Hippocampal formation (tissue), 2 donors: ENCODE data around the gene PER2.
A peak's percentile ranks its signal among the peaks of the same experiment; 100 is the strongest.

ENCODE experiments used
- DNase-seq, 2 donors: peaks; one replicate each; lab custom pipeline; 2025; lab: John Stamatoyannopoulos, UW

Gene PER2

DNA sequence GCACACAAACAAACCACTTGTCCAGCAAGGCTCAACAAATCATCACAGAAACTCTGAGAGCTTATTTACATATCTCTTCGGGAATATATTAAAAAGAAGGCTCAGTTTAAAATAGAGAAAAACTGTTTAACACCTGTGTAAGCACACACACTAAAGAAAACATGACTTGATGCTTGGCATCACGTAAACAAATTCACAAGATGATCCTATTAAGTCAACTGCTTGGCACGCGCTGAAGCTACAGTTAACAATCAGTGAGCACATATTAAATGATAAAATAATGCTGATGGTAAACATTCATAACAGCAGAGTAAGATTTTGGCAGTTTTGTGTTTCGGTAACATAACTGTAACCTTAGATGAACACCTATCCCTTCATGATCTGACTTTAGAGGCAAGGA lies 44.3 kb downstream of the PER2 start:
- no peak for DNase-seq

DNA sequence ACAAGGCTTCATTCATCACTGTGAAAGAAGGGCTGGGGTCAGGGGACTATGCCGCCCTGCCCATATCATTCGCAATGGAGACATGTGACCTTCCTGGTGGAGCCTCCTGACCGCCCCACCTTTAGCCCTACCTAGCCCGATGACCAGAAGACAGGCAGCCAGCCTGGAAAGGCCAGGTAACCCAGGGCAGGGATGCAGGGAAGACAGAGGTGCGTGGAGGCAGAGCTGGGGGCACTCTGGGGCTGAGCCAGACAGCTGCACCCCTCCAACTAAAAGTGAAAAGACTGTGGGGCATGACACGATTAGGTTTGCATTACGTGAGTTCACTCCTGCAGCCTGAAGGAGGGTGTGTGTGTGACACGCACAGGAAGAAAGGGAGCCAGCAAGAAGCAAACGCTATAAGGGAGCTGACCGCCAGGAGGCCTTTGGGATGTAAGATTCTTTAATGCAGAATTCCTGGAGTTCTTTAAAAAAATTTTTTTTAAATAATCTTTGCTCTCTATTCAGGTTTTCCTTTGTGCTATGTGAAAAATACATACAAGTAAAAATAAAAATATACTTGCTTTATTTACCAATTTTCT lies 44.8 kb downstream of the PER2 start:
- DNase-seq = no peak

DNA sequence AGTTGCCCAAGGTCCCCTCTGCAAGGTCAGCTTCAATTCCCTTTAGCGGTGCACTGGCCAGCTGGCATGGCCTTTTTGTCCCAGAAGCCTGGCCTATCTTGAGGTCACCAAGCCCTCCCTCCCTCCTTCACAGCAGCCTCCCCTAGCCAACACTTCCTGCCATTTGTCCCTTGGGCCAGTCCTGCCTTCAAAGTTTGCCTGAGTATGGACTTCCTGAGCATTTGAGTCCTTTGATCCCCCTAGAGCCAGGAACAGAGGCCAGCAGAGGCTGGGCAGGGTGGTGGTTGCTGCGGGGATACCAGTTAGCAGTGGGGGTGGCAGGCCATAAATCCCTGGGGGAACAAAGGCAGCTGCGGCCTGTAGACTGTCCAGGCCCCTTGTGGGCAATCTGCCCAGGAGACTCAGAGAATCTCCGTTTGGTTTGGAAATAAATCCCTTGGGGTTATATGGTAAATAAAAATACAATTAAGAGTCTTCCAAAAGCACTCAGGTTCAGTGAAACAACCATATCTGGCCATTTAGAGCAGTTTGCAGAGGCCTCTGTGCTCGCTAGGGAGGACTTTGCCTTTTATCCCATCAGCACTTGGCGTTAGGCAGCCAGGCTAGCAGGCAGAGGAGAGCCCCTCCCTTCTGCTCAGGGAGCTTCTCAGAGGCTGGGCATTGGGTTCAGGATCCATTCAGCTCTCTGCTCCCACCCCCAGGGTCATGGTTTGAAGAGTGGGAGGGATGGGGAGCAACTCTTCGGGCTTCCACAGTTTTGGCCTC lies 45.5 kb downstream of the PER2 start:
- no peak for DNase-seq

DNA sequence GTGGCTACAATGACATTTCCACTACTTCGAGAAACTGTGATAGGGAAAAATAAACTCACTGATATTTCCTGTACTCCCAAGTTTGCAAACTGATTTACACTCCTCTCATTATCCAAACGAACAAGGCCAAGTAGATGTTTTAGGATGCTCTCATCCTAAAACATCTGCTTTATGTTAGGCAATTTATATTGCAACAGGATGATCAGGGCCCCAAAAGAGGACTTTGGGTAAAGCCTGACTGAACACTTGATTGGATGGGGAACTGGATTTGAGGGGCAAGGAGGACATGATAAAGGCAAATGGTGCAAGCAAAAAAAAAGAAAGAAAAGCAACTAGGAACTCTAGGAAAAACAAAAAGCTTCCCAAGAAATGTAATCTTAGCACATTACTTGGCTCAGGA lies 46.4 kb downstream of the PER2 start:
- DNase-seq = no peak

DNA sequence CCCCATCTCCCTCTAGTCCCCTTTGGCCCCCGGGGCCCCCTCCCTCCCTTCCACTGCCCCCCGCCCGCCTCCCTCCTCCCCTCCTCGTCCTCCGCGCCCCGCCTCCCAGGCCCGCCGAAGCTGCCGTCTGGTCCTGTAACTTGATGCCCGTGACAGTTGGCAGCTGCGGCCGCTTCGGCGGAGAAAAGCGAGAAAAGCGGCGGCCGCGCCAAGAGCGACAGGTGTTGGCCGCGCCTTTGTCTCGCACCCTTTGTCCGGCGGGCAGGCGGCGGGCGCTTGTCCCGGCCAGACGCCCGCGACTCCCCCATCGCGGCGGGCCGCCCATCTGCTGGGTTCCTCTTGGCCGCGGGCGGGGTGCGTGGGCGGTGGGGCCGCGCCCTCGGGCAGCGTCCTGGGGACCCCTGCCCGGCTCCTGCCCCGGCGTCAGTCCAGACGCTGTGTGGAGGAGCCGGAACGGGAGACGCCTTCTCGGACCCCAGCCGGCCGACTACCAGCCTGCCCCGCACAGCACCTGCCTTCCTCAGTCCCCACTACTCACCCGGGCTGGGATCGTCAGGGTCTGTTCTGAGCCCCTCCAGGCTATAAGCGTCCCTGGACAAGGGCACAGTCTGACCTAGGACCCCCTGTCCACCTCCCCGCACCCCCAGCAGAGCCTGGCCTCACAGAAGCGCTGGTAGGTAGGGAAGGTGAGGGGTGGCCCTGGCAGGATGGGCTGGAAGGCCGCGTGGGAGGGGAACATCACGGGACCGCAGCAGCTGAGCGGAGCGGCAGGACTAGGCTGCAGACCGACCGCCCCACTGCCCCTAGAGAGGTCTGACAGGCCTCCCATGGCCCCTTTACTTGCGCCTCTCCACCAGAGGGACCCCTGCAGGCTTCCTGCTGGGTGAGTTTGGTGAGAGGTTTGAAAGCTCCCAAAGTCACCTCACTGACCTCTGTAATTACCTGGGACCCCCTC lies 47.4 kb downstream of the PER2 start:
- no peak for DNase-seq

DNA sequence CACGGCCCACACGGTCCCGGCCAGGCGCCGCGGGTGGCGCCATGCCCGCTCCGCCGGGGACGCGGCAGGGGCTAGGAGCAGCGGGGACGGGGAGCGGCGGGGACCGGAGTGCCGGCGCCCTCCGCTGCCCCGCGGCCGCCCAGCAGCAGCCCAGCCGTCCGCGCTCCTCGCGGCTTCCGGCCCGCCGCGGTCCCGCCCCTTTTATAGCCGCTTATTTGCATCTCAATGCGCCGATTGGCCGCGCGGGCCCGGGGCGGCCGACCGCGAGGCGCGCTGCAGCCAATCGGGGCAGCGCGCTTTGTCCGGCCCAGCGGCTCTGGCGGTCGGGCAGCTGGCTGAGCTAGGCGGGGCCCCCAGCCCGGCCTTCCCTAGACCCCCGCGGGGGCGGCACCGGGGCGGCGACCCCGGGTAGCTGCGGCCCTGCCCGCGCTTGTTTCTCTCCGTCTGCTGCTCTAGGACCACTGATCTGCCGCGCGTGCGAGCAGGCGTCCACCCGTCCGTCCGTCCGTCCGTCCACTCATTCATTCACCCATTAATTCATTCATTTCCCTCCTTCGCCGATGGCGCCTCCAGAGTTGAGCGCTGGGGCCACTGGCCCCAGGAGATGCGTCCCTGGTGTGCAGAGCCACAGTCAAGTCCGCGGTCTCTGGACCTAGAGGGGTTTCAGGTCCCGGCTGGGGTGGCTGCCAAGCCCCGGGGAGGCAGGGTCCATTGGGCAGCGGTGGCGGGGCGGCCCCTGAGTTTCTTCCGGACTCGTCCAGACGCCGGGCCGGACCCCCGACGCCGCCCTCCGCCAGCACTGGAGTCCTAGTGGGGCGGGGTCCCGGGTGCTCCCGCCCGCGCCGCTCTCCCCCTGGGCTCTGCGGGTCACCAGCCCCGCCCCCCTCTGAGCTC lies 48.3 kb downstream of the PER2 start, which contains the start of gene HES6:
HES6 (minus strand) TSS at position 176 of the 894 bp plus-strand sequence; CDS start at position 43, 133 bp downstream.
- DNase-seq = peak; percentile 76 to 91

DNA sequence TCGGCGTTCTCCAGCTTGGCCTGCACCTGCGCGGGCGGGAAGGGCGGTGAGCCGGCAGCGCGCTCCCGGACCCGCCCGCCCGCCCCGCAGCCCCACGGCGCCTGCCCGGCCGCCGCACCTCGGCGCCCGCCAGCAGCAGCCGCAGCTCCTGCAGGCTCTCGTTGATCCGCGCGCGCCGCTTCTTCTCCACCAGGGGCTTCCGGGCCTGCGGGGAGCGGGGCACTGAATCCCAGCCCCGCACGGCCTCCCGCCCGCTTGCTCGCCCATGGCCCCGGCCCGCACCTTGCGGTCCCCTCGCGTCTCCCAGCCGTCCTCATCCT lies 48.9 kb downstream of the PER2 start:
- DNase-seq = no peak

DNA sequence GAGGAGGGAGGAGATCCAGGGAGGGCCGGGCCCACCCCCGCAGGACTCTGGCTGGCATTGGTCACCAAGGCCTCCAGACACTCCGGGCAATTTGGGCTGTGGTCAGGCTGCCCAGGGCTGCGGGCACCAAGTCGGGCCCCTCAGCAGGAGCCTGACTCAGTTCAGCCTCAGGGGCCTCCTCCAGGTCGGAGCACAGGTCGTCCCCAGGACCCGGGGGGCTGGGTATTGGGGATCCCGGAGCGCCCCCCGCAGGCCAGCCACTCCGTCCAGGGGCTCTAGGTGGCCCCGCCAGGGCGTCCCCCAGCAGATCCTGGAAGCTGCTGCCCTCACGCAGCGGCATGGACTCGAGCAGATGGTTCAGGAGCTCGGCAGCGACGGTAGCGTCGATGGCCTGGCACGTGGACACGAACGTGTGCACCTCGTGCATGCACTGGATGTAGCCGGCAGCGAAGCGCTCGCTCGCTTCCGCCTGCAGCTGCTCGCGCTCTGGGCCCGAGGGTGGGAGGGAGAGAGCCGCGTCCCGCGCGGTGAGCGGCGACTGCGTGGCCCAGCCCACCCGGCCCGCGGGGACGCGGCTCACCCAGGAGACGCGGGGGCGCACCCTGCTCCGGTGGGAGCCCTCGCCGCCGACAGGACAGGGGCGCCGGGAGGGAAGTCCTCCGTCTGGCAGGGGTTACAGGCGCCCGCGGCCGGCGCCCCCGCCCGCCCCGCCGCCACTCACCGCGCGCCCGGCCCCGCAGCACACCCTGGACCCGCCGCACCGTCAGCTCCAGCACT lies 49.5 kb downstream of the PER2 start:
- no peak for DNase-seq

DNA sequence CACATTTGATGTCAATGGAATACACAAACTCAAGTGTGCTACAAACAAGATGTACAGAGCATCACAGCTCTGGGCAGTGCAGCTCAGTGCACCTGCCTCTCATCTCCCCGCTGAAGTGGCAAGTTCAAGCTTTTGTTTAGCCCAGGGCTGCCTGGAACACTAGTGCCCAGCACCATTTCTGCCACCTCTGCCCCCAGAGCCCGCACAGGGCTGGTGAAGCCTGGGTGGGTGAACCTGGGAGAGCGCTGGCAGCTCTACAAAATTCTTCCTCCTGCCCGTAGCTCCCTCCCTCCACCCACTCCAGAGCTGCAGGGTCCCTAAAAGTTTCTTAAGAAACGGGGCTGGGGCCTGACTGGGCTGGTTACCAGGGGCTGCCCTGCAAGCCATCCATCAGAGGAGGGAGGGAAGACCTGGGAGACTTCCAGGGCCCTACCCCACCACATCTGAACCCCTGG lies 50.1 kb downstream of the PER2 start:
- no peak for DNase-seq

DNA sequence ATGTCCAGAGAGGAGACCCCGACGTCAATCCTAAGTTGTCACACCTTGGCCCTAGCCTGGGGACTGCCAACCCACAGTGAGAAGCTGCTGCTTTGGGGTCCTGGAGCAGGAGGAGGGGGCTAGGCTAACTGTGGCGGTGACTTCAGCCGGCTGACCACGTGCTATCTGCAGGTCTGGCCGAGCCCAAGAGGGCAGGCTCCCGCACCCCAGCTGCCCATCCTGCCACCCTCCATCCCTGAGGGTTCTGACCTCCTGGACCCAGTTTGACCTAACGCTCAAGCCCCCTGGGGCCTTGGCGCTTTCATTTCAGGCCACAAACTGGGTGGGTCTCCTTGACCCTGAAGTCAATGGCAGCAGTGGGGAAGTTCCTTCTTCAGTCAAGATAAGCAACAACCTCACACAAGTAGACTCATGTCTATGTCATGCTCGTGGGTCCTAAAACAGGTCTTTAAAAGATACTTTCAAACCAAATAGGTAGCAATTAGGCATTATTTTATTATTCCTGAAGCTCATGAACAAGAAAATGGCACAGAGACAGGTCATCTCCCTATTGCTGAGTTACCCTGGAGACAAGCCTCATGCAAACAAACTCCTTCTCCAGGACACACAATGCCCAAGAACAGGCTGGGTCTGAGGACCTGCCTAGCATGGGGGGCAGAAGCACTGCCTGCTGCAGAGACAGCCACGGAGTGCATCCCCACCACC lies 50.8 kb downstream of the PER2 start:
- no peak for DNase-seq

DNA sequence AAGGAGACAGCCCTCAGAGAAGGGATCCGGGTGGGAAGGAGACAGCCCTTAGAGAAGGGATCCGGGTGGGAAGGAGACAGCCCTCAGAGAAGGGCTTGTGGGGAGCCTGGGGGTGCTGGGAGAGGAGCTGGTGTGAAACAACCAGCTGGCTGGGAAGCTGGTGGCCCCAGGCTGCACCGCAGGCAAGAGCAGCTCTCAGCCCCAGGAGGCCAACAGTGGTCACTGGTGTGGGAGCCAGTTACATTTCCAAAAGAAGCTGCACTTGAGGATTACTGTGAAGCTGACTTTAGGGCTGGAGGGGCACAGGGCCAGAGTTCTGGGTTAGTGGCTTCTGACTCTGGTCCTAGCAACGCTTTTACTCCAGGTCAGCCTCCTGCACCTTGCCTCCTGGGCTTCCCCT lies 51.8 kb downstream of the PER2 start:
- DNase-seq = no peak

DNA sequence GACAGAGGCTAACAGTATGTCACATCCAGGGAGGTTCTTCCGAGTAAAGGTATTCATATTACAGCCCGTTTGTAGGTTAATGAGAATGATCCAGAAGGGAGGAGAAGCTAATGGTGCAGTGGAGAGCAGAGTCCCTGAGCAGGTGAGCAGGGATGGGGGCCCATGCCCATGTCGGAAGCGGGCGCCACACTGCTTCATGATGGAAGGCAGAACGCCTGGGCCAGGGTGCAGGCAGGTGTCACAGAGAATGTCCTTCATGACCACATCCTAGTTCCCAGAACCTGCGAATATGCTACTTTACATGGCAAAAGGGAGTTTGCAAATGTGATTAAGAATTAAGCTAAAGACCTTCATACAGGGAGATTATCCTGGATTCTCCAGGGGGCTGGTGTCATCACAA lies 52.6 kb downstream of the PER2 start:
- DNase-seq = no peak

DNA sequence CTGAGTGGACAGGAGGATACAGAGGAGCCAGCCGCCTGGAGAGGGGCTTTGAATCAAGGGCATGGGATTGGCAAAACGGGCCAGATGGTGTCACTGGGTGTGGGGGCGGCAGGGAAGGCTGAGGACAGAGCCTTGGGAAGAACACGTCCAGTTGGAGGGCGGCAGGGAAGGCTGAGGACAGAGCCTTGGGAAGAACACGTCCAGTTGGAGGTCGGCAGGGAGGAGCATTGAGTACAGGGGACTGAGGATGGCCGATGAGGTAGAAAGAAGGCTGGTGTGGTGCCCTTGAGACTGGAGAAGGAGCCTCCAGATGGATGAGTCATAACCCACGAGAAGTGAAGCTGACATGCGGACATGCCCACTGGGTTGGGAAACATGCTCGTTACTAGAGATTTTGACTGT lies 53.1 kb downstream of the PER2 start:
- DNase-seq = no peak

DNA sequence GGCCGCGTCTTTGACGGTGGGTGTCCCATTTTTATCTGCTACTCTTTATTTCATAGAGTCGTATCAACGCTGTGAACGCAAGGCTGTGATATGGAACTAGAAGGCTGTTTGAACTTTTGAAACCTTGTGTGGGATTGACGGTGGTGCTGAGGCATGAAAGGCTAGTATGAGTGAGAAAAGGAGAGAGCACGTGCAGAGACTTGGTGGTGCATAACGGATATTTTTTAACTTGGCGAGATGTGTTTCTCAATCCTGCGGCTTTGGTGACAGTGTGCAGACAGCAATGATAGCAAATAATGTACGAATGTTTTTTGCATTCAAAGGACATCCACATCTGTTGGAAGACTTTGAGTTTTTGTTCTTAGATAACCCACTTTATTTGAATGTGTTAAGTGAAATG lies 54.8 kb downstream of the PER2 start:
- no peak for DNase-seq

DNA sequence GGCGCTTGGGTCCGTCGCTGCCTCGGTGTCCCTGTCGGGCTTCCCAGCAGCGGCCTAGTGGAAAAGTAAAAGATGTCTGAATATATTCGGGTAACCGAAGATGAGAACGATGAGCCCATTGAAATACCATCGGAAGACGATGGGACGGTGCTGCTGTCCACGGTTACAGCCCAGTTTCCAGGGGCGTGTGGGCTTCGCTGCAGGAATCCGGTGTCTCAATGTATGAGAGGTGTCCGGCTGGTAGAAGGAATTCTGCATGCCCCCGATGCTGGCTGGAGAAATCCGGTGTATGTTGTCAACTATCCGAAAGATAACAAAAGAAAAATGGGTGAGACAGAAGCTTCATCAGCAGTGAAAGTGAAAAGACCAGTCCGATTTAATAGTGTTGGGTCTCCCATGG lies 56.6 kb downstream of the PER2 start:
- no peak for DNase-seq

DNA sequence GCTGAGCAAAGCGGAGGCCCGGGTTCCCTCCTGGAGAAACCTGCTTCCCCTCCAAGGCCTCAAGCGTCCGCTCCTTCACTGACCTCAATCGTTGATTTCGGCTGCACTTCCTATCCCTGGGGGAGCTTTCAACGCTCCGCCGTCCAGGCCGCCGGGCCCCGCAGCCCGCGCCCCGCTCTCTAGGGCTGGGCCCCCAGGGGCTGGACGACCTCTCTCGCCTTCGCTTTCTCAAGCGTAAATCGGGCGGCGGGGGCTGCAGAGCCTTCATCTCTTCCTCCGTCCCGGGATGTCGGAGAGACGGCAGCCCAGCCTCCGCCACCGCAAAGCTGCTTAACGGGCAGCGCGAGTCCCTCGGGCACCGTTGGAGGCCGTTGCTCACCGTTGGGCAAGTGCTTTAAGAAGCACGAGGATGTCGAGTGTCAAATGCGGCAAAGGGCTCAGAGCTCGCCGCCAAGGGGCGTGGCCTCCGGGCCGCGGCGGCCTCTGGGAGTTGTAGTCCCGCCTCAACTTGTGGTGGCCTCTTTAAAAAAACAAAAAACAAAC lies 57.1 kb downstream of the PER2 start:
- DNase-seq = peak; percentile 66 to 72

DNA sequence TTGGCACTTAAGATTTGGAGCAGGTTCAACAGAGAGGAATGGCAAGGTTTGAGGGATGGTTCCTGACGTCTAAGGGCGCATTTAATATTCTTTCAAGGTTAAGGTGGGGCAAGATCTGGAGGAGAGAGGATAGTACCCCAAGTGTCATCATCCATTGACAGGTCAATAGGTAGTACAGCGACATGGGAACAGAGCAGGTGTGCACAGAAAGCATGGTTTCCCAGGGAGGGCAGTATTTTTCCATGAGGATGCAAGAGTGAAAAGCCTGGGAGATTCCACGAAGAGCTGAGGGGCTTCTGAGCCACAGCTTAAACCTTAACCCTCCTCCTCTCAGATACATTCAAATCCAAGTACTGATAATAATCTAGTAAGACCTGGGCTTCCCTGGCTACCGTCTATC lies 57.7 kb downstream of the PER2 start:
- no peak for DNase-seq

DNA sequence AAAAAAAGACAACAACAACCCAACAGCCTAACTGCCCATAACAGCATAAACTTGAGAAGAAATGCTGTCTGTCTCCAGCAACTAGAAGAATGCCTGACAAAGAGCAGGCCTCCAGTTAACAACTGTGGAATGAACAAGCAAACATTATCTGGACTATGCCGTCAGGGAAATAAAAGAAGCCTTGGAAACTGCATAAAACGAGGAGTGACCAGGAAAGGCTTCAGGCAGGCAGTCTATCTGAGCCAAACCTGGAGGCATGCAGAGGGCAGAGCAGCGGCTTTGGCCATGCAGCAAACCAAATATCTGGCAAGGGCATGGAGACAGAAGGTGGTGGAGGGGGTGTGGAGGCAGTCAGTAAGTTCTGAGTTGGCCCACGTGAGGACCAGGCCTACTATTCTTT lies 59.7 kb downstream of the PER2 start:
- no peak for DNase-seq

DNA sequence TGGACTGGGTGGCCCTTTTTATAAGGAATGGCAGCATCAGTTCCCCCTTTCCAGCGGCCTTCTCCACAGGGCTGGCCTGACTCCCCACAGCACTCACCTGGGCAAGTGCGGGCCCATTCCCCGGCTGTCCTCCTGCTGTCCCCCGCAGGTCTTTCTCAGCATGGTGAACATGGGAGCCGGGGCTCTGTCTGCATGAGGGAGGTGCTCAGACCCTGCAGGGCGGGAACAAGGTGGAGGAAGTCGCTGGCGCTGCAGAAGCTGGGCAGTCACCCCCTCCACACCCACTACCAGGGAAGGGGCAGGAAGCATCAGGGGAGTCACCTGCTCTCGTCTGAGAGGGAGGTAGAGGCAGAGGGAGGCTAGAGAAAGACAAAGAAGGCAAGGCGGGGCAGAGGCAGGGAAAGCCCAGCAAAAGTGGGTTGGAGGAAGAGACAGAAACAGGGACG lies 60.8 kb downstream of the PER2 start:
- DNase-seq = no peak
